OCI-LY1 (cell line): ENCODE results near the gene ZNF710.

Experiments used
- H2AFZ ChIP-seq: fragments of 200-600 bp; sonication (generic), shearing (Covaris generic); 2 replicates; pipeline ENCODE4 v1.6.0; 2014; ENCODE audit warnings: antibody characterized with exemption, mild to moderate bottlenecking, low read length
- H3F3A ChIP-seq: fragments of 200-600 bp; sonication (generic), shearing (Covaris generic); 2 replicates; pipeline ENCODE4 v1.6.0; 2014; ENCODE audit warnings: mild to moderate bottlenecking, antibody characterized with exemption, low read length, moderate library complexity; ENCODE audit not compliant: insufficient read depth
- H3K27ac ChIP-seq: fragments of 200-600 bp; sonication (generic); 2 replicates; pipeline ENCODE4 v1.5.1; 2014; ENCODE audit warnings: low read length, mixed run types, mild to moderate bottlenecking, low read depth; ENCODE audit not compliant: poor library complexity, severe bottlenecking
- H3K27me3 ChIP-seq: fragments of 200-600 bp; sonication (generic); 2 replicates; pipeline ENCODE4 v1.6.0; 2014; ENCODE audit warnings: antibody characterized with exemption, mild to moderate bottlenecking, low read length, moderate library complexity; ENCODE audit not compliant: insufficient read depth
- H3K36me3 ChIP-seq: fragments of 200-600 bp; sonication (generic); 2 replicates; pipeline ENCODE4 v1.6.1; 2014; ENCODE audit warnings: mild to moderate bottlenecking, antibody characterized with exemption, low read length, moderate library complexity, mixed read lengths; ENCODE audit not compliant: insufficient read depth
- H3K4me1 ChIP-seq: fragments of 200-600 bp; sonication (generic); 2 replicates; pipeline ENCODE4 v1.5.1; 2014; ENCODE audit warnings: mild to moderate bottlenecking, low read length, moderate library complexity; ENCODE audit not compliant: insufficient read depth, severe bottlenecking
- H3K4me2 ChIP-seq: fragments of 200-600 bp; sonication (generic), shearing (Covaris generic); 2 replicates; pipeline ENCODE4 v1.6.1; 2014; ENCODE audit warnings: low read length
- H3K4me3 ChIP-seq: fragments of 200-600 bp; sonication (generic); 2 replicates; pipeline ENCODE4 v1.5.1; 2014; ENCODE audit warnings: low read length, low read depth, mild to moderate bottlenecking, mixed read lengths; ENCODE audit not compliant: poor library complexity, severe bottlenecking
- H3K79me2 ChIP-seq: fragments of 200-600 bp; shearing (Covaris generic); 2 replicates; pipeline ENCODE4 v1.6.1; 2016; ENCODE audit warnings: mixed run types, low read length, mixed read lengths; ENCODE audit not compliant: insufficient read depth
- H3K9ac ChIP-seq: fragments of 200-600 bp; sonication (generic), shearing (Covaris generic); 2 replicates; pipeline ENCODE4 v1.6.1; 2014; ENCODE audit warnings: mild to moderate bottlenecking, low read length, mixed read lengths
- H3K9me2 ChIP-seq: fragments of 200-600 bp; sonication (generic), shearing (Covaris generic); 2 replicates; pipeline ENCODE4 v1.6.1; 2014; ENCODE audit warnings: low read depth, mild to moderate bottlenecking, low read length, mixed read lengths
- H3K9me3 ChIP-seq: fragments of 200-600 bp; shearing (Covaris generic); 2 replicates; pipeline ENCODE4 v1.6.1; 2014; ENCODE audit warnings: low read length, mixed read lengths
- H4K20me1 ChIP-seq: fragments of 200-600 bp; sonication (generic), shearing (Covaris generic); 2 replicates; pipeline ENCODE4 v1.6.0; 2016; ENCODE audit warnings: mild to moderate bottlenecking, low read length; ENCODE audit not compliant: insufficient read depth
- CTCF ChIP-seq: fragments of 200-600 bp; sonication (generic), shearing (Covaris generic); IDR thresholded peaks from 2 replicates; pipeline ENCODE4 v1.5.1; 2017; ENCODE audit warnings: mild to moderate bottlenecking, antibody characterized with exemption, low read length, moderate library complexity, mixed read lengths
- EZH2 ChIP-seq: fragments of 200-600 bp; sonication (generic), shearing (Covaris generic); IDR thresholded peaks from 2 replicates; pipeline ENCODE4 v1.8.0; 2017; ENCODE audit warnings: borderline replicate concordance, mixed run types, mild to moderate bottlenecking, antibody characterized with exemption, low read length, moderate library complexity, mixed read lengths

The ZNF710 gene

DNA sequence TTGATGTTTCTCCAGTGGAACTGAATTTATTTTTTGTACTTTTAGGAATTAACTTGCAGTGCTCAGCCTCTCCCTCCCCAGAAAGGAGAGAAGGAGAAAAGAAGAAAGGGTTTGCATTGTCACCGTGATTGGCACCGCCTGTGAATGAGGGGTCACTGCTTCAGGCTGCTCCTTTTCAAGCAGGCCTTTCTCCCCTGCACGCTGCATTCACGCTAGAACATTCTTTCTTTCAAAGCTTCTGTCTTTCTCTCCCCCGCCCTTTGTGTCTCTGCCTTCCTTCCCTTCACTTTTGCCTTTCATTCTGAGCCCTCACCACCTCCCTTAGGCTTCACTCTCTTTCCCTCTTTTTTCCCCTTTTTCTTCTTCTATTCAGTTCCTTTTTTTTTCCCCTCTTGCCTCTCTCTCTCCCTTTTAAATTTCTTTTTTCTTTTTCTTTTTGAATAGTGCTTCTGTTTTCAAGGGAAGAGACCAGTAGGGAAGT is 42.4 kb downstream of the ZNF710 start:
- Histone ChIP-seq H3K9me3 (no peaks in the 10 kb centered on the region), H3K27ac (peak overlapping the region; percentile 98)
- TF ChIP-seq CTCF (no peak), EZH2 (no peak)

GRCh38 chr15:90044191-90044590 is 43.1 kb downstream of the ZNF710 start:
- Histone ChIP-seq H3F3A (0 out of 2 replicates have a peak, but pooled peaks cover 4% of the 10 kb centered on the region), H3K9me3 (no peaks in the 10 kb centered on the region), H3K9me2 (no peaks in the 10 kb centered on the region), H3K27me3 (no peaks in the 10 kb centered on the region), H3K27ac (peak overlapping the region; percentile 98), H3K9ac (no peak overlapping the region), H2AFZ (no peak overlapping the region), H3K4me1 (peaks cover 78% of the 10 kb centered on the region), H3K36me3 (no peaks in the 10 kb centered on the region), H3K79me2 (no peaks in the 10 kb centered on the region), H3K4me2 (no peak overlapping the region), H4K20me1 (no peaks in the 10 kb centered on the region), H3K4me3 (no peak overlapping the region)
- no peak for TF ChIP-seq EZH2
- no peak for TF ChIP-seq CTCF

More for the DNA sequence above, 42.4 kb downstream of the ZNF710 start:
- H3K27me3 ChIP-seq: no peaks in the 10 kb centered on the region
- no peaks in the 10 kb centered on the region for H4K20me1 ChIP-seq
- H3K4me2 ChIP-seq: no peak overlapping the region
- H3K9me2 ChIP-seq: no peaks in the 10 kb centered on the region
- H3K4me1 ChIP-seq: peaks cover 80% of the 10 kb centered on the region
- 0 out of 2 replicates have a peak, but pooled peaks cover 4% of the 10 kb centered on the region for H3F3A ChIP-seq
- no peak overlapping the region for H2AFZ ChIP-seq
- H3K9ac ChIP-seq: no peak overlapping the region
- no peaks in the 10 kb centered on the region for H3K36me3 ChIP-seq
- H3K79me2 ChIP-seq: no peaks in the 10 kb centered on the region
- no peak overlapping the region for H3K4me3 ChIP-seq

DNA sequence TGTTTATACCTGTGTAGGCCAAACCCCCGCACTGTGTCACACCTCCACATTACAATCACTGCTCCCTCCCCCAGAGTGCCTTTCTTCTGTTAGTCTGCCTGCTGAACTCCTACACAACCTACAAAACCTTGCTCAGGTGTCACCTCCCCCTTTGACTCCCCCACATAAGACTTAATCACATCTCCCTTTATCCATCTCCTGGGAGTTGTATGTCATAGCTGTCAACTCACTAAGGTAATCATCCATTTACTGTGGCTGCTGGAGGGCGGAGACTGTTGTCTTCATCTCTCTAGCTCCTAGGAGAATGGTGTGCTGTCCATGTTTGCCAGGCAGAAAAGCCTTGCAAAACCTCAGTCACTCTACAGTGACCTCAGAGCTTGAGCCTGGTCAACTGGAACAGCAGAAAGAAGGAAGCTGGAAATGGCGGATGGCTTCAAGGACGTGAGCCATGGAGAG is 43.8 kb downstream of the ZNF710 start:
- peak overlapping the region; percentile 98 for H3K27ac ChIP-seq
- H3K9me3 ChIP-seq: no peaks in the 10 kb centered on the region
- no peak overlapping the region for H3K4me3 ChIP-seq
- H3K36me3 ChIP-seq: no peaks in the 10 kb centered on the region
- H3K9me2 ChIP-seq: no peaks in the 10 kb centered on the region
- no peaks in the 10 kb centered on the region for H4K20me1 ChIP-seq
- H2AFZ ChIP-seq: no peak overlapping the region
- TF ChIP-seq EZH2: no peak
- H3K4me2 ChIP-seq: no peak overlapping the region
- H3K27me3 ChIP-seq: no peaks in the 10 kb centered on the region
- 0 out of 2 replicates have a peak, but pooled peaks cover 4% of the 10 kb centered on the region for H3F3A ChIP-seq
- no peak overlapping the region; the same call in 1 of the 2 replicates for H3K9ac ChIP-seq
- peaks cover 71% of the 10 kb centered on the region for H3K4me1 ChIP-seq
- no peaks in the 10 kb centered on the region for H3K79me2 ChIP-seq

- Histone ChIP-seq H3F3A (no peaks in the 10 kb centered on the region), H3K27me3 (no peaks in the 10 kb centered on the region), H3K9me2 (no peaks in the 10 kb centered on the region), H3K79me2 (no peaks in the 10 kb centered on the region), H3K4me1 (peaks cover 57% of the 10 kb centered on the region), H3K9me3 (no peaks in the 10 kb centered on the region), H4K20me1 (no peaks in the 10 kb centered on the region), H3K27ac (peak overlapping the region; percentile 98), H2AFZ (no peak overlapping the region), H3K36me3 (no peaks in the 10 kb centered on the region), H3K4me2 (peak overlapping the region; percentile 60), H3K4me3 (peak overlapping the region; percentile 14), H3K9ac (peak overlapping the region; percentile 66)
- no peak for TF ChIP-seq CTCF
- TF ChIP-seq EZH2: no peak
Measured at GRCh38 chr15:90046289-90046688, 45.2 kb downstream of the ZNF710 start.
